Neural cell (in vitro differentiated cells): Measurements from ENCODE around the gene FAM227A. TPM values are rescaled to one million over a fixed set of nuclear protein-coding genes. Genes with fewer than 3 reads are reported as not detected.
A peak's percentile ranks its signal among the peaks of the same experiment; 100 is the strongest.

ENCODE experiments used
- H2AFZ ChIP-seq: fragments of 200-600, 300-800 bp; sonication (generic), shearing (Covaris generic); 2 replicates; pipeline ENCODE4 v1.6.0; 2014; ENCODE audit warnings: low read depth, mild to moderate bottlenecking, antibody characterized with exemption, low read length, moderate library complexity
- H3F3A ChIP-seq: fragments of 200-600 bp; shearing (Covaris generic); 2 replicates; pipeline ENCODE4 v1.6.1; 2016; ENCODE audit warnings: mild to moderate bottlenecking, moderate library complexity, mixed read lengths, antibody characterized with exemption, low read length; ENCODE audit not compliant: insufficient read depth, poor library complexity, severe bottlenecking
- H3K27ac ChIP-seq: fragments of 200-600, 300-800 bp; sonication (generic), shearing (Covaris generic); 2 replicates; pipeline ENCODE4 v1.5.1; 2014; ENCODE audit warnings: mild to moderate bottlenecking, low read length, moderate library complexity
- H3K27me3 ChIP-seq: fragments of 300-800, 200-600 bp; sonication (generic), shearing (Covaris generic); 2 replicates; pipeline ENCODE4 v1.6.0; 2014; ENCODE audit warnings: mild to moderate bottlenecking, low read depth, low read length, moderate library complexity; ENCODE audit not compliant: insufficient read depth
- H3K36me3 ChIP-seq: fragments of 300-800, 200-600 bp; sonication (generic), shearing (Covaris generic); 2 replicates; pipeline ENCODE4 v1.5.1; 2014; ENCODE audit warnings: mild to moderate bottlenecking, antibody characterized with exemption, low read length, moderate library complexity; ENCODE audit not compliant: insufficient read depth
- H3K4me2 ChIP-seq: fragments of 300-800, 200-600 bp; sonication (generic), shearing (Covaris generic); 2 replicates; pipeline ENCODE4 v1.6.0; 2014; ENCODE audit warnings: mild to moderate bottlenecking, low read length
- H3K4me3 ChIP-seq: fragments of 300-800, 200-600 bp; sonication (generic), shearing (Covaris generic); 2 replicates; pipeline ENCODE4 v1.5.1; 2014; ENCODE audit warnings: mild to moderate bottlenecking, low read length, moderate library complexity
- H3K79me2 ChIP-seq: fragments of 200-600 bp; shearing (Covaris generic); replicated peaks from 2 replicates; pipeline ENCODE4 v1.6.0; 2014; ENCODE audit warnings: mild to moderate bottlenecking, low read length, moderate library complexity; ENCODE audit not compliant: insufficient read depth
- H3K9ac ChIP-seq: fragments of 300-800, 200-600 bp; sonication (generic), shearing (Covaris generic); 2 replicates; pipeline ENCODE4 v1.6.1; 2016; ENCODE audit warnings: mild to moderate bottlenecking, low read length, mixed read lengths
- H3K9me2 ChIP-seq: fragments of 200-600 bp; shearing (Covaris generic); 2 replicates; pipeline ENCODE4 v1.6.1; 2016; ENCODE audit warnings: mild to moderate bottlenecking, low read length, mixed read lengths; ENCODE audit not compliant: insufficient read depth
- H3K9me3 ChIP-seq: fragments of 200-600, 300-800 bp; sonication (generic), shearing (Covaris generic); 2 replicates; pipeline ENCODE4 v1.6.1; 2016; ENCODE audit warnings: mild to moderate bottlenecking, mixed run types, low read length, moderate library complexity, mixed read lengths
- H4K20me1 ChIP-seq: fragments of 200-600 bp; shearing (Covaris generic); 2 replicates; pipeline ENCODE4 v1.6.1; 2016; ENCODE audit warnings: mild to moderate bottlenecking, mixed run types; ENCODE audit not compliant: insufficient read depth
- EP300 ChIP-seq: fragments of 450-650 bp; conservative IDR thresholded peaks from 2 replicates; pipeline ENCODE4 v1.6.1; 2014; ENCODE audit warnings: antibody characterized with exemption, mild to moderate bottlenecking, moderate library complexity; ENCODE audit not compliant: poor library complexity, severe bottlenecking
- EZH2 ChIP-seq: fragments of 200-600, 300-800 bp; shearing (Covaris generic), sonication (generic); IDR thresholded peaks from 2 replicates; pipeline ENCODE4 v1.6.1; 2014; ENCODE audit warnings: antibody characterized with exemption, low read length, borderline replicate concordance, mild to moderate bottlenecking; ENCODE audit not compliant: insufficient read depth, poor library complexity, severe bottlenecking
- MXI1 ChIP-seq: fragments of 450-650 bp; conservative IDR thresholded peaks from 2 replicates; pipeline ENCODE4 v1.6.1; 2014; ENCODE audit warnings: antibody characterized with exemption, mild to moderate bottlenecking; ENCODE audit not compliant: poor library complexity, severe bottlenecking
- POLR2AphosphoS5 ChIP-seq: IDR thresholded peaks from 2 replicates; pipeline ENCODE4 v1.6.1; 2012
- RAD21 ChIP-seq: fragments of 450-650 bp; conservative IDR thresholded peaks from 2 replicates; pipeline ENCODE4 v1.6.1; 2014; ENCODE audit warnings: antibody characterized with exemption, mild to moderate bottlenecking, moderate library complexity
- SMC3 ChIP-seq: fragments of 450-650 bp; conservative IDR thresholded peaks from 2 replicates; pipeline ENCODE4 v1.6.1; 2014; ENCODE audit warnings: antibody characterized with exemption, mild to moderate bottlenecking, moderate library complexity; ENCODE audit not compliant: poor library complexity
- TAF1 ChIP-seq: IDR thresholded peaks from 2 replicates; pipeline ENCODE4 v1.6.1; 2012; ENCODE audit warnings: low read depth
- polyA plus RNA-seq: library from polyadenylated mRNA; depleted of rRNA; stranded (reverse); fragments of >200 nt; gene quantifications from 2 replicates; pipeline ENCODE4 v1.2.3, GENCODE V29; 2014
- TF ChIP-seq, protein P1 (sequence below): IDR thresholded peaks from 2 replicates; pipeline ENCODE4 v1.6.1; 2012; ENCODE audit warnings: borderline replicate concordance
- TF ChIP-seq, protein P2 (sequence below): fragments of 450-650 bp; IDR thresholded peaks from 2 replicates; pipeline ENCODE4 v1.5.1; 2014; ENCODE audit warnings: antibody characterized with exemption, mild to moderate bottlenecking, moderate library complexity; ENCODE audit not compliant: poor library complexity, severe bottlenecking

FAM227A gene
- polyA plus RNA-seq, 1 donor from 2014 or later = 14.0 TPM

GRCh38 chr22:38572065-38572464 is 84.1 kb downstream of the FAM227A start:
- H3K4me3 ChIP-seq = no peak overlapping the region
- no peak overlapping the region for H2AFZ ChIP-seq
- H3K4me2 ChIP-seq = no peak overlapping the region
- TF ChIP-seq EP300 (no peak), SMC3 (peak; percentile 84), MXI1 (no peak), POLR2AphosphoS5 (no peak), TAF1 (no peak), RAD21 (peak; percentile 80), EZH2 (no peak)
- TF ChIP-seq, protein P1, sequence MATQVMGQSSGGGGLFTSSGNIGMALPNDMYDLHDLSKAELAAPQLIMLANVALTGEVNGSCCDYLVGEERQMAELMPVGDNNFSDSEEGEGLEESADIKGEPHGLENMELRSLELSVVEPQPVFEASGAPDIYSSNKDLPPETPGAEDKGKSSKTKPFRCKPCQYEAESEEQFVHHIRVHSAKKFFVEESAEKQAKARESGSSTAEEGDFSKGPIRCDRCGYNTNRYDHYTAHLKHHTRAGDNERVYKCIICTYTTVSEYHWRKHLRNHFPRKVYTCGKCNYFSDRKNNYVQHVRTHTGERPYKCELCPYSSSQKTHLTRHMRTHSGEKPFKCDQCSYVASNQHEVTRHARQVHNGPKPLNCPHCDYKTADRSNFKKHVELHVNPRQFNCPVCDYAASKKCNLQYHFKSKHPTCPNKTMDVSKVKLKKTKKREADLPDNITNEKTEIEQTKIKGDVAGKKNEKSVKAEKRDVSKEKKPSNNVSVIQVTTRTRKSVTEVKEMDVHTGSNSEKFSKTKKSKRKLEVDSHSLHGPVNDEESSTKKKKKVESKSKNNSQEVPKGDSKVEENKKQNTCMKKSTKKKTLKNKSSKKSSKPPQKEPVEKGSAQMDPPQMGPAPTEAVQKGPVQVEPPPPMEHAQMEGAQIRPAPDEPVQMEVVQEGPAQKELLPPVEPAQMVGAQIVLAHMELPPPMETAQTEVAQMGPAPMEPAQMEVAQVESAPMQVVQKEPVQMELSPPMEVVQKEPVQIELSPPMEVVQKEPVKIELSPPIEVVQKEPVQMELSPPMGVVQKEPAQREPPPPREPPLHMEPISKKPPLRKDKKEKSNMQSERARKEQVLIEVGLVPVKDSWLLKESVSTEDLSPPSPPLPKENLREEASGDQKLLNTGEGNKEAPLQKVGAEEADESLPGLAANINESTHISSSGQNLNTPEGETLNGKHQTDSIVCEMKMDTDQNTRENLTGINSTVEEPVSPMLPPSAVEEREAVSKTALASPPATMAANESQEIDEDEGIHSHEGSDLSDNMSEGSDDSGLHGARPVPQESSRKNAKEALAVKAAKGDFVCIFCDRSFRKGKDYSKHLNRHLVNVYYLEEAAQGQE = no peak
- TF ChIP-seq, protein P2, sequence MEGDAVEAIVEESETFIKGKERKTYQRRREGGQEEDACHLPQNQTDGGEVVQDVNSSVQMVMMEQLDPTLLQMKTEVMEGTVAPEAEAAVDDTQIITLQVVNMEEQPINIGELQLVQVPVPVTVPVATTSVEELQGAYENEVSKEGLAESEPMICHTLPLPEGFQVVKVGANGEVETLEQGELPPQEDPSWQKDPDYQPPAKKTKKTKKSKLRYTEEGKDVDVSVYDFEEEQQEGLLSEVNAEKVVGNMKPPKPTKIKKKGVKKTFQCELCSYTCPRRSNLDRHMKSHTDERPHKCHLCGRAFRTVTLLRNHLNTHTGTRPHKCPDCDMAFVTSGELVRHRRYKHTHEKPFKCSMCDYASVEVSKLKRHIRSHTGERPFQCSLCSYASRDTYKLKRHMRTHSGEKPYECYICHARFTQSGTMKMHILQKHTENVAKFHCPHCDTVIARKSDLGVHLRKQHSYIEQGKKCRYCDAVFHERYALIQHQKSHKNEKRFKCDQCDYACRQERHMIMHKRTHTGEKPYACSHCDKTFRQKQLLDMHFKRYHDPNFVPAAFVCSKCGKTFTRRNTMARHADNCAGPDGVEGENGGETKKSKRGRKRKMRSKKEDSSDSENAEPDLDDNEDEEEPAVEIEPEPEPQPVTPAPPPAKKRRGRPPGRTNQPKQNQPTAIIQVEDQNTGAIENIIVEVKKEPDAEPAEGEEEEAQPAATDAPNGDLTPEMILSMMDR = peak; percentile 76
- no peak overlapping the region for H3K27ac ChIP-seq
- no peaks in the 10 kb centered on the region for H3K27me3 ChIP-seq
- no peaks in the 10 kb centered on the region for H4K20me1 ChIP-seq
- no peaks in the 10 kb centered on the region for H3F3A ChIP-seq
- no peak overlapping the region for H3K9ac ChIP-seq
- no peaks in the 10 kb centered on the region for H3K9me3 ChIP-seq
- H3K36me3 ChIP-seq = no peaks in the 10 kb centered on the region
- H3K79me2 ChIP-seq = no peaks in the 10 kb centered on the region
- H3K9me2 ChIP-seq = no peaks in the 10 kb centered on the region

- H3F3A ChIP-seq = no peaks in the 10 kb centered on the region
- no peaks in the 10 kb centered on the region for H3K36me3 ChIP-seq
- H3K27ac ChIP-seq = no peak overlapping the region
- H3K9me3 ChIP-seq = no peaks in the 10 kb centered on the region
- H3K27me3 ChIP-seq = no peaks in the 10 kb centered on the region
- peak overlapping the region; percentile 5 for H3K4me2 ChIP-seq
- no peak overlapping the region for H2AFZ ChIP-seq
- TF ChIP-seq EZH2 (no peak), POLR2AphosphoS5 (no peak), RAD21 (peak; percentile 36), TAF1 (no peak), EP300 (no peak), SMC3 (peak; percentile 28), MXI1 (no peak)
- TF ChIP-seq, protein P1 = no peak
- TF ChIP-seq, protein P2 = no peak
- no peaks in the 10 kb centered on the region for H3K9me2 ChIP-seq
- H3K9ac ChIP-seq = peak overlapping the region; percentile 43
- H3K79me2 ChIP-seq = no peaks in the 10 kb centered on the region
- H3K4me3 ChIP-seq = peak overlapping the region; percentile 64
- H4K20me1 ChIP-seq = no peaks in the 10 kb centered on the region
Observed at GRCh38 chr22:38570779-38571364, 85.3 kb downstream of the FAM227A start.
